GM12878 (cell line): ENCODE data around the gene PRRC2A. TPM values are rescaled to one million over a fixed set of nuclear protein-coding genes. Genes with fewer than 3 reads are reported as not detected.

Source experiments
- ATAC-seq: fragments of 200-7000 bp; cut with Tn5 transposase; 3 replicates; pipeline ENCODE4 v1.9.1; 2020; ENCODE audit warnings: mild to moderate bottlenecking, moderate library complexity
- BruUV-seq: library from RNA; stranded (reverse); fragments of 400-500 nt; replicated peaks from 2 replicates; lab custom pipeline; 2021; lab: Mats Ljungman, UMichigan
- CTCF ChIA-PET: fragments of 300-600 bp; sonication (Branson Sonifier 250); formaldehyde crosslinking; extraction: SDS; loops from one replicate; lab custom pipeline; 2021; ENCODE audit warnings: inconsistent platforms; lab: Yijun Ruan, JAX
- POLR2A ChIA-PET: fragments of 350-600 bp; formaldehyde crosslinking; extraction: SDS; loops from one replicate; lab custom pipeline; 2021; ENCODE audit warnings: inconsistent platforms; lab: Charles Lee
- RAD21 ChIA-PET: fragments of 300-600 bp; sonication (Branson Sonifier 250); formaldehyde crosslinking; loops from one replicate; lab custom pipeline; 2023; ENCODE audit warnings: antibody characterized with exemption; ENCODE audit not compliant: unreplicated experiment; lab: Charles Lee
- SMC1A ChIA-PET: fragments of 300-600 bp; sonication (Branson Sonifier 250); formaldehyde crosslinking; loops from one replicate; lab custom pipeline; 2023; ENCODE audit not compliant: unreplicated experiment, uncharacterized antibody; lab: Charles Lee
- DNase-seq: peaks from one replicate; pipeline ENCODE4 v3.0.0-alpha.2; 2011; ENCODE audit warnings: low read depth, low spot score
- FAIRE-seq: peaks from 3 replicates; lab custom pipeline; 2011; peaks lifted over from hg19 to GRCh38; lab: Jason Lieb, UNC
- H2AFZ ChIP-seq: 2 replicates; pipeline ENCODE4 v1.6.0; 2011; ENCODE audit warnings: low read depth, low read length, control low read depth; ENCODE audit not compliant: control insufficient read depth
- H3K27ac ChIP-seq: 2 replicates; pipeline ENCODE4 v1.5.1; 2011; ENCODE audit warnings: control low read depth; ENCODE audit not compliant: control insufficient read depth, insufficient read depth
- H3K27me3 ChIP-seq, 2 experiments: replicated peaks in 1 of 2; 2 replicates each; pipeline versions ENCODE4 v1.6.0 to v1.6.1; 2011; ENCODE audit warnings: low read length in 1 of 2; ENCODE audit not compliant: control insufficient read depth in 2 of 2, insufficient read depth in 2 of 2
- H3K36me3 ChIP-seq, 2 experiments: 2 replicates each; pipeline ENCODE4 v1.5.1; 2011; ENCODE audit warnings: low read length in 1 of 2; ENCODE audit not compliant: control insufficient read depth in 2 of 2, insufficient read depth in 2 of 2
- H3K4me1 ChIP-seq: 2 replicates; pipeline ENCODE4 v1.6.1; 2011; ENCODE audit warnings: mild to moderate bottlenecking, low read length, moderate library complexity, mixed read lengths; ENCODE audit not compliant: control insufficient read depth, insufficient read depth
- H3K4me2 ChIP-seq: 2 replicates; pipeline ENCODE4 v1.6.0; 2011; ENCODE audit warnings: control low read depth; ENCODE audit not compliant: control insufficient read depth, insufficient read depth
- H3K4me3 ChIP-seq: fragments of 200-600 bp; sonication (generic); 2 replicates; pipeline ENCODE4 v1.5.1; 2016
- H3K79me2 ChIP-seq: 2 replicates; pipeline ENCODE4 v1.6.0; 2011; ENCODE audit warnings: low read length; ENCODE audit not compliant: control insufficient read depth, insufficient read depth
- H3K9ac ChIP-seq: 2 replicates; pipeline ENCODE4 v1.8.0; 2011; ENCODE audit warnings: low read length, control low read depth, mixed read lengths; ENCODE audit not compliant: control insufficient read depth, insufficient read depth
- H3K9me3 ChIP-seq: replicated peaks from 3 replicates; pipeline ENCODE4 v1.5.1; 2011; ENCODE audit warnings: mild to moderate bottlenecking, low read length; ENCODE audit not compliant: control insufficient read depth, insufficient read depth
- H4K20me1 ChIP-seq: 2 replicates; pipeline ENCODE4 v1.6.0; 2011; ENCODE audit not compliant: control insufficient read depth, insufficient read depth
- CEBPZ ChIP-seq: fragments of 150-350 bp; IDR thresholded peaks from 2 replicates; pipeline ENCODE4 v1.6.1; 2016; ENCODE audit warnings: low read depth, low read length
- CUX1 ChIP-seq: IDR thresholded peaks from 2 replicates; pipeline ENCODE4 v1.6.1; 2012; ENCODE audit warnings: improper control_type of control experiment, low read depth, low read length; ENCODE audit not compliant: insufficient replicate concordance
- MEF2A ChIP-seq: IDR thresholded peaks from 2 replicates; pipeline ENCODE4 v1.6.1; 2011; ENCODE audit warnings: low read depth, mild to moderate bottlenecking, low read length, moderate library complexity; ENCODE audit not compliant: insufficient read depth
- NR2C1 ChIP-seq: fragments of 450-650 bp; IDR thresholded peaks from 2 replicates; pipeline ENCODE4 v1.6.1; 2017; ENCODE audit warnings: antibody characterized with exemption, mild to moderate bottlenecking, moderate library complexity
- PML ChIP-seq: IDR thresholded peaks from 2 replicates; pipeline ENCODE4 v1.6.1; 2012; ENCODE audit warnings: low read length, inconsistent platforms
- SMAD1 ChIP-seq: fragments of 450-650 bp; IDR thresholded peaks from 2 replicates; pipeline ENCODE4 v1.6.1; 2018; ENCODE audit warnings: mild to moderate bottlenecking, low read depth; ENCODE audit not compliant: partially characterized antibody
- SP1 ChIP-seq: IDR thresholded peaks from one replicate; pipeline ENCODE4 v1.6.1; 2011; ENCODE audit warnings: low read depth, low read length
- STAT1 ChIP-seq: fragments of 450-650 bp; conservative IDR thresholded peaks from 2 replicates; pipeline ENCODE4 v1.6.1; 2014; ENCODE audit warnings: antibody characterized with exemption, mild to moderate bottlenecking
- WGBS: methylation state at CpG from one replicate; pipeline ENCODE4 v1.1.6; 2016; ENCODE audit warnings: low lambda C conversion rate; ENCODE audit not compliant: insufficient replicate concordance, insufficient coverage; ENCODE audit errors: missing lambda C conversion rate; 5-methylcytosine and 5-hydroxymethylcytosine counted together
- in situ Hi-C: fragments of 300-500 bp; cut with MboI; formaldehyde crosslinking; loops from 9 replicates; pipeline ENCODE4 v1.14.3; 2018; ENCODE audit warnings: mixed read lengths
- intact Hi-C: fragments of 100-400 bp; cut with micrococcal nuclease; formaldehyde crosslinking; loops from one replicate; pipeline ENCODE4 v1.14.2; 2022; ENCODE audit not compliant: unreplicated experiment
- polyA plus RNA-seq, 11 experiments: library from polyadenylated mRNA; depleted of rRNA in 4 of 11; unstranded in 6 of 11; stranded (reverse) in 5 of 11; fragments of >200 nt; fragmentation: Nextera tagmentation in 4 of 11; fragmentation: Illumina TruSeq in 1 of 11; extraction: Ambion mirVana in 4 of 11; extraction: Trizol in 1 of 11; gene quantifications; 1 replicate in 1 of 11; 2 replicates in 10 of 11; pipeline versions ENCODE4 v1.2.1 to v1.2.3, GENCODE V29; 2011 to 2016; ENCODE audit warnings: inconsistent platforms in 2 of 11, missing spikeins in 2 of 11, low read depth in 1 of 11
- total RNA-seq, 4 experiments: library from RNA; depleted of rRNA in 3 of 4; stranded (reverse); fragments of >200 nt in 3 of 4; fragmentation: Illumina TruSeq in 1 of 4; extraction: Trizol in 1 of 4; gene quantifications; 2 replicates each; pipeline versions ENCODE4 v1.2.1 to v1.2.3, GENCODE V29; 2013 to 2021
- TF ChIP-seq, protein P1 (sequence below): IDR thresholded peaks from 2 replicates; pipeline ENCODE4 v1.6.1; 2011; ENCODE audit warnings: borderline replicate concordance, low read depth, mild to moderate bottlenecking, moderate library complexity, mixed read lengths, low read length; ENCODE audit not compliant: insufficient read depth; ENCODE audit errors: extremely low read length

The PRRC2A gene
- total and polyA plus RNA-seq, 10 of the 15 experiments (the other 5 are each of a cell fraction or from before 2014, with no cell fraction given) = 0.40 to 244 (median 61.3) TPM

DNA sequence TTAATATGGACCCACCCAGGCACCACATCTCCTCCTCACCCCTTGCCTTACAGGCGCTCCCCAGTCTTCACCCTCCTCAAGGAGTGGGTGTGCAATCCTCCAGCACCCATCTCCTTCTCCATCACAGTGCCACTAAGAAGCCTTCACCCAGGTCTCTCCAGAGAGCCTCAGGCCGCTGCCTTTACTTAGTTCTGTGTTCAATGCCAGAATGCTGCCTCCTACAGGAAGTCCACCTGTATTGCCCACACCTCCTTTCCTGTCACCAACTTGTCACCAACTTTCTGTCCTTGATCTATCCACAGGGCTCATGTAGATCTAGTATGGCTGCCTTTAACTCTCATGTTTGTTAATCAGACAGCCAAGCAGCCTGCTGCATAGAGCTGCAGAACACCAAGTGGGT lies 35.0 kb upstream of the PRRC2A start (continued):
- TF ChIP-seq CUX1 = no peak

DNA sequence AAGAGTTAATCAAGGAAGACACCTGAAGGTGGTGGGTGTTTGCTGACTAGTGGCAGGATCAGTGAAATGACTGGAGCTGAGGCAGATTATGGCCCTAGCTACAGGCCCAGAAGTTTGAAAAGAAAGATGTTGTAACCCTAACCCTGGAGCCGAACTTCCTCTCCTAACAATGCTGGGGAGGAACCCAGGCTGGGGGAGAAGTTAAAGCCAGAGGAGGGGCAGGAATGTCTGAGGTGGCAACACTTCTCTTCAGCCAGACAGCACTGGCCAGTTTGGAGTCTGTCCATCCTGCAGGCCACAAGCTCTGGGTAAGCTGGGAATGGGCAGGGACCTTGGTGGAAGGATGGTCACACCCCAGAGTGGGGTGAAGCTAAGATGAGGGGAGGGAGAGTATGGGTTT lies 34.5 kb upstream of the PRRC2A start, which contains the start of gene LST1:
Gene LST1, plus strand, starts transcription at position 270 of the 400 bp plus-strand sequence. CDS start 1,023 bp downstream, outside the sequence.
- in situ Hi-C loops = no loop called here

More for the DNA sequence above, 34.5 kb upstream of the PRRC2A start, which contains the start of gene LST1:
- Histone ChIP-seq H3K27ac (peak within 1 kb of the TSS; percentile 75), H3K9ac (peak within 1 kb of the TSS; percentile 51), H3K4me3 (peak within 1 kb of the TSS; percentile 68; the same call in 1 of the 2 replicates), H2AFZ (peak within 1 kb of the TSS; percentile 54), H3K27me3 (no peaks in the 10 kb centered on the region), H3K4me1 (peaks cover 46% of the 10 kb centered on the region), H4K20me1 (no peaks in the 10 kb centered on the region), H3K79me2 (peaks cover 20% of the 10 kb centered on the region), H3K9me3 (no peaks in the 10 kb centered on the region), H3K4me2 (peak within 1 kb of the TSS; percentile 60), H3K36me3 (no peaks in the 10 kb centered on the region; a peak in 1 of 4 replicates)
- intact Hi-C loops = no loop called here
- TF ChIP-seq, protein P1, sequence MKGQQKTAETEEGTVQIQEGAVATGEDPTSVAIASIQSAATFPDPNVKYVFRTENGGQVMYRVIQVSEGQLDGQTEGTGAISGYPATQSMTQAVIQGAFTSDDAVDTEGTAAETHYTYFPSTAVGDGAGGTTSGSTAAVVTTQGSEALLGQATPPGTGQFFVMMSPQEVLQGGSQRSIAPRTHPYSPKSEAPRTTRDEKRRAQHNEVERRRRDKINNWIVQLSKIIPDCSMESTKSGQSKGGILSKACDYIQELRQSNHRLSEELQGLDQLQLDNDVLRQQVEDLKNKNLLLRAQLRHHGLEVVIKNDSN = no peak
- no peak for TF ChIP-seq SP1
- TF ChIP-seq SMAD1 = no peak
- no peak for TF ChIP-seq CEBPZ
- TF ChIP-seq STAT1 = no peak
- no peak for TF ChIP-seq MEF2A
- TF ChIP-seq PML = no peak
- no peak for TF ChIP-seq NR2C1
- BruUV-seq = no TSS peak
- ChIA-PET CTCF (interaction anchor here (1.3 to 31.0 kb wide), 5 partner anchors 6 to 92 kb away, joined by 3 to 2098 read pairs (median 789); partner anchors contain the start of genes ATP6V1G2, DDX39B, LST1 and LTA), SMC1A (interaction anchor here (1.4 to 45.5 kb wide), 4 partner anchors 9 to 94 kb away, joined by 3 to 1989 read pairs (median 290); partner anchors contain the start of genes ATP6V1G2, DDX39B, LTA and NCR3), RAD21 (interaction anchor here (1.2 to 17.5 kb wide), 5 partner anchors 10 to 93 kb away, joined by 4 to 620 read pairs (median 53); partner anchors contain the start of genes ATP6V1G2, LTA, NCR3 and NFKBIL1), POLR2A (interaction anchor here (0.6 to 17.1 kb wide), 8 partner anchors 10 to 221 kb away, joined by 3 to 282 read pairs (median 10); partner anchors contain the start of genes ATP6V1G2, LSM2, LTA and NCR3)
- no peak for FAIRE-seq
- DNase-seq = no peak
- WGBS = 50% methylated on average over 1 of the region's 1 CpG
- no peak for ATAC-seq
